Muscle of back (tissue), 11 donors: ENCODE results near the gene DAO. TPM values are rescaled to one million over a fixed set of nuclear protein-coding genes. Genes with fewer than 3 reads are reported as not detected.

Experiments
- DNase-seq, 3 donors: peaks; one replicate each; pipeline versions ENCODE4 v3.0.0 to v3.0.0-alpha.2; 2013
- polyA plus RNA-seq, 10 donors: library from polyadenylated mRNA; unstranded; fragments of 120-200 nt; gene quantifications; one replicate each; pipeline ENCODE4 v1.2.1, GENCODE V29; 2013; ENCODE audit not compliant: insufficient read length in 10 of 10

DAO gene
- polyA plus RNA-seq, 10 donors = 0.08 to 0.96 (median 0.16) TPM; not detected in 3

DNA sequence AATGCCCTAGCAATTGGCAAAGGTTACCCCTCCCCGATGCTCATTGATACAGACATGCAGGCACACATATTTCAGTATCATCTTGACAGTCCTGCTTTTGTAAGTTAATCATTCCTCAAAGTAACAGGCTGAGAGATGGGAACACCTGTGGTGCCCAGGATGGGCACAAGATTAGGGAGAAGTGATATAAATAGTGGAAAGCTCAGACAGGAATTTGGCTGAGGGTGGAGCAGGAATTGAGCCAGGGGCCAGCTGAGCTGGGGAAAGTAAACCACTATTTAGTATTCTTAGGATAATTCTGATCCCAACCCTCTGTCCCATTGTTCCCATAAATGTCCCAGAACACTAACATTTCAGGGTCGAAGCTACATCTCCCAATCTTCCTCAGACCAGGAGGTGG, 38.3 kb downstream of the DAO start:
- no peak for DNase-seq

DNA sequence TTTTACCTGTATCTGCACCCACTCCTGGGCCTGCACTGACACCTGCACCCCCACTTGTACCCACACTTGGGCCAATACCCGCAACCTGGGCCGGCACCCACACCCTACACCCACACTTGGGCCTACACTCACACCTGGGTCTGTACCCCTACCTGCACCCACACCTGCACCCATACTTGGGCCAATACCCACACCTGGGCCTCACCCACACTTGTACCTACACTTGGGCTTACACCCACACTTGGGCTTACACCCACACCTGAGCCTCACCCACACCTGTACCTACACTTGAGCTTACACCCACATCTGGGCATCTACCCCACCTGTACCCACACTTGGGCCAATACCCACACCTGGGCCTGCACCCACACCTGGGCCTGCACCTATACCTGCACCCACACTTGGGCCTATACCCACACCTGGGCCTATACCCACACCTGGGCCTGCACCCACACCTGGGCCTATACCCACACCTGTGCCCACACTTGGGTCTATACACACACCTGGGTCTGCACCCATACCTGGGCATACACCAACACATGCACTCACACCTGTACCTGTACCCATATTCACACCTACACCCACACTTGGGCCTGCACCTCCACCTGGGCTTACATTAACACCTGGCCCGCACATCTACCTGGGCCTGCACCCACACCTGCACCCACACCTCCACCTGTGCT, 39.2 kb downstream of the DAO start:
- DNase-seq = no peak

DNA sequence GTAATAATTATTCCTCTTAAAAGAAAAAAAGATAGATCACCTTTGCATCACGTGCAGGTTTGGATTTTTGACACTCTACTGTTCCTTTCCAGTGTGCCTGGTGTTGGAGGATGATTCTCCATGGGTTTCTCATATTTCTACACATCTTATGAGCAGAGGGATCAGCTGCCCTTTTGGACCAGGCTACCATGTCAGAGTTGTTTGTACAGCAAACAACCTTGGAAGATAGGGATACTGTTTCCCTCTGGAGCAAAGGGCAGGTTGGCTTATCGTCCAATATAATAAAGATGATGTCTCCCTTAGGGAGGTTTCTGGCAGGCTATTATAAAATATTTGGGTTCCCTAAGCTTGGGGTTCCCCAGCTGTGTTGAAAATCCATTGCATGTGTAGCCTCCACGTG, 42.1 kb downstream of the DAO start:
- DNase-seq = no peak

DNA sequence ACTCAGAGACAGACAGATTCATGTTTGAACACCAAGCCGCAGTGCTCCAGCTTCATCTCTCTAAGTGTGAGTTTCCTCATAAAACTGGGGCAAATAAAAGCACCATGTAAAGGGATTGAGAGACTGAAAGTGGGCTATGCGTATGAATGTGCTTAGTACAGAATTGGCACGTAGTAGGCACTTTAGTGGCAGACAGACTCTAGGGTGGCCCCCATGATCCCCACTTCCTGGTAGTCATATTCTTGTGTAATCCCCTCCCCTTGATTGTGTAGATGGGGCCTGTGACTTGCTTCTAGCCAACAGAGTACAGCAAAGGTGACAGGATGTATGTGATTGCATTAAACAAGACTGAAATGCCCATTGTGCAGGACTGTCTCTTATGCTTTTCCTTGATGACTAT, 43.0 kb downstream of the DAO start:
- no peak for DNase-seq

DNA sequence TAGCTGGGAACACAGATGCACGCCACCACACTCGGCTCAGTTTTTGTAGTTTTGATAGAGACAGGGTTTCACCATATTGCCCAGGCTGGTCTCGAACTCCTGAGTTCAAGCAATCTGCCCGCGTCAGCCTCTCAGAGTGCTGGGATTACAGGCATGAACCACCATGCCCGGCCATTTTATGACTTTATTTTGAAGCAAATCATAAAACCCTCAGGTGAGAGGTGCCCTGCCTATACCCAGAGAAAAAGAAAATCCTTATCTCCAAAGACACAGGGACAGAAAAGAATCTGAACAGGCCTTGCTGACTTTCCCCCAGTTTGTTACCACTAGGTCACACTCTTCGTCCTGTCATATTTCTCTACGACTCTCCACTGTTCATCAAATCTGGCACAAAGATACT, 48.8 kb downstream of the DAO start:
- no peak for DNase-seq

DNA sequence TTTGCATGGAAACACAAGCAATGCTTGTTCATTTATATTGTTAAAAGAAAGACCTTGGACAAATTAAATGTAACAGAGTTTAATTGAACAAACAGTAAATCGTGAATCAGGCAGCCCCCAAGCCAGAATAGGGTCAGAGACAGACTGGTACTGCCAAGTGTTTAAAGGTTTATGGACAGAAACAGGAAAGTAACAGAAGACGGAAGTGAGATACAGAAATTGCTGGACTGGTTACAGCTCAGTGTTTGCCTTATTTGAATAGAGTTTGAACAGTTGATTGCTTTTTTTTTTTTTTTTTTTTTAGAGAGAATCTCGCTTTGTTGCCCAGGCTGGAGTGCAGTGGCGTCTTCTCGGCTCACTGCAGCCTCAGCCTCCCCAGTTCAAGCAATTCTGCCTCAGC, 50.3 kb downstream of the DAO start:
- no peak for DNase-seq

DNA sequence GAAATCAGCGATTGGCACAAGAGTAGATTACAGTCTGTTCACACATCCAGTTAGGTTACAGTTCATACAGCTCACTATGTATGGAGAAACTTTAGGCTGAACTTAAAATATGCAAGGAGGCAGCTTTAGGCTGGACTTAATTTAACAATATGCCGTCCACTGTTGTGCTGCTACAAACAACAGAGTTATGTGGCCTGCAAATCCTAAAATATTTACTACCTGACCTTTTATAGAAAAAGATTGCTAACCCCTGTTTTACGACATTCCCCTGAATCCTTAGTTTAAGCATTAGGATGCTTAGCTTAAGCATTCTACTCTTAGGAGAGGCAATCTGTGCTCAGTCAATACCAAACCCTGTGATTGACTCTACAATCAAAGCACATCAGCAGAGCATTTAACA, 50.9 kb downstream of the DAO start:
- DNase-seq = no peak

DNA sequence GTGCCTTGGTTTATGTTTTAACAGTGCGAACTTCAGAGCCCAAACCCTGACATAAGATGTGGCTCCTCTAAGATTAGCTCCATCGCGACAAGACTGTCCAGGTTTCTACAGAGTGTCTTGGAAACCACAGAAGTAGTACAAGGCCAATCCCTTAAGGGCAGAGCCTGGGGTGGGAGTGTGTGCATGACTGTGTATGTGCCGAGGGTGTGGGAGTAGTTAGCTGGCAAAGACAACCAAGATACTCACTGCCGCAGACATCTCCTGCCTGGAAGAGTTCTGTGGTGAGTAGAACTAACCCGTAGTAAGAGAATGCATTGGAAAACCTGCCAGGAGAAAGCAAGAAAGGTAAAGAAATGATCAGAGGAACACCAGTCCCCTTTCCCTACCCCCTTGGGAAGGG, 54.1 kb downstream of the DAO start:
- no peak for DNase-seq

DNA sequence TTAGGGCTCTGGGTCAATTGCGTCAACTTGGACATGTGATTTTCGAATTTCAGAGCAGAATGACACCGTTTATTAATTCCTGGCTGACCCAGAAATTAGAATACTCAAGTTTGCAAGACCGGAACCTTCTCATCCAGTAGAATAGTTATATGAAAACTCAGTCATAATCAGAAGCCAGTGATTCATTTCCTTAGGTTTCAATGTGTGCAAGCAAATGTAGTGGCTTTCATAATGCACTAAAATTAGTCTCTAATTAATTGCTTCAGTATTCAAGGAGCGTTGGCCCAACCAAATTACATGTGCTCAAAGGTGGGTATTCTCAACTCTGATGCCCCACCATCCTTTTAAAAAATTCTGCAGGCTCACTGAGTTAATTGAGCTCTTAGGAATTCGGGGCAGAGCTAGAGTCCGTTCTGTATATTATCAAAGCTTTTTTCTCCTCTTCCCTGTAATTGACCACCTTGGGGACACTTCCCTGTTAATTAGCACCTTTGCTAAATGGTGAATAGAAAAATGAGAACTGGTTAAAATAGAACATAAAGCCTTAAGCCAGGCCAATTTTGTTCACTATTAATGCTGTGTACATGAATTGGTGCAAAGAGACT, 55.4 kb downstream of the DAO start:
- DNase-seq = no peak

DNA sequence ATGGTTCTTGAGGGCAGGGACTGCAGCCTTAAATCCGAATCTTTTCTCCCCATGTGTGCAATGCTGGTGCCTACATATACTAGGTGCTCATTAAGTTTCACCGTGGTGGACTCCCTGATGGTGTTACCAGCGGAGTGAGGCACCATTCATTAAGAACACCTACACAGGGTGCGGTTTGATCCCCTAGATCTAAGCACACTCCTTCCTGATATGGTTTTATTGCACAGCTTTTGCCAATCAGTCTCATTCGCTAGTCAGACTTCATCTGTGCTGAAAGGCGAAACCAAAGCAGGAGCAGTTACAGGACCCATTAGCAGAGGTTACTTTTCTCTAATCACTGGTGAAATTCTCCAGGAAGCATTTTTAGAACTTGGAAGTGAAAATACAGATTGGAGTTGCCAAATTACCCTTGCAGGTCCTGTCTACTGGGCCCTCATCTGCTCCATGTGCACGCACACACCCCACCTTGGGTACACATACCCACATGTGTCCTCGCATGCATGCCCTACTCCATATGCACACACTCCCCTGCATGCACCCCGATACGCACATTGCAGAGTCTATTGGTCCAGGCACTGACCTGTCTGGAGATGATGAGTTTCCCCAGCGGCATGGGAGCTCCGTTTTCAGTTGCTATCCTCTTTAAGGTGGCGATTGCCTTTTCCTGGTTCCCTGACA, 58.5 kb downstream of the DAO start:
- DNase-seq = no peak

DNA sequence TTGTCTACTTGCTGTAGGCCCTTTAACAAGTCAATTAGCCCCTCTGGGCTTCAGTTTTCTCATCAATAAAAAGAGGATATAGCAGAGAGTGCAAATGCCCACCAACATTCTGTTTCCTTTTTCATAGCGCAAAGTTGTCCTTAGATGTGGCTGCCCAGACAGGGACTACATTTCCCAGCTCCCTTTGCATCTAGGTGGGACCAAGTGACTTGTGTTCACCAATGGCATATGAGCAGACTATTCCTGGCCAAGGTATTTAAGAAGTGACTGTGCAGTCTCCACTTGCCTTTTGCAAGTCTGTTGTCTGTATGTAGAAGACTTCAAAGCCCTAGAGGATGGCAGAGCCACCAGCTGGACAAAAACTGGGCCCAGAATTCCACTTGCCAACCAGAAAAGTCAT, 59.7 kb downstream of the DAO start:
- DNase-seq = peak in 1 of 3 donors; percentile 19

DNA sequence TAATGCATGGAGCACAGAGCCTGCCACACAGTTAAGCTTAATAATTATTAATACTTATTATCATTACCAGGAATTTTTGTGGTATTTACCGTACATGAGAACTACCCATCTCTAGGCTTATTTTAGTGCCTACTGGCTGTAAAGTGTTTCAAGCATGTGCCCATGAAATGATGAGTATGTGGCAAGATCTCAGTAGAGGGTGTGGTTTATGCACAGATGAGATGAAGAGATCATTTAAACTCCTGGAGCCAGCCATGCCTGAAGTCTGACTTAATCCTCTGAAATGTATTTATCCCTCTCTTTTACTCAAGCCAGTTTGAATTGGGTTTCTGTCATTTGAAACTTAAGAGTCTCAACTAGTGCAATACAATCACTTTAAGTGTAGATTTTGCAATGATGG, 60.2 kb downstream of the DAO start:
- DNase-seq = no peak

DNA sequence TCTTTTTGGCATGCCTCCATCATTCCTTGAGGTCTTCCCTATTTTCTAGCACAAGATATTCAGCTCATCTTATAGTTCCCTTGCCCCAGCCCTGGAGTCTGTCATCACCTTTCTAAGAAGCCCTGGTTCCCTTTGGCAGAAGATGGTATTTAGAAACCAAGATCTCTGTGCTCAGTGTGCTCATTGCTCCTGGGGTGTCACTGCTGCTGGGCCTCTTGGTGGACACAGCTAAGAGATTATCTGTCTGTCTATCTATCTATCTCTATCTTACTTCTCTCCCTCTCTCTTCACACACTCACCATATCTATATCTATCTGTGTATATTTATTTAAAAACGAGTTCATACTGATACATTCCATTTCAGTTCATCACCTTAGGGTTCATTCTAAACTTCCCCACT, 67.2 kb downstream of the DAO start:
- no peak for DNase-seq

DNA sequence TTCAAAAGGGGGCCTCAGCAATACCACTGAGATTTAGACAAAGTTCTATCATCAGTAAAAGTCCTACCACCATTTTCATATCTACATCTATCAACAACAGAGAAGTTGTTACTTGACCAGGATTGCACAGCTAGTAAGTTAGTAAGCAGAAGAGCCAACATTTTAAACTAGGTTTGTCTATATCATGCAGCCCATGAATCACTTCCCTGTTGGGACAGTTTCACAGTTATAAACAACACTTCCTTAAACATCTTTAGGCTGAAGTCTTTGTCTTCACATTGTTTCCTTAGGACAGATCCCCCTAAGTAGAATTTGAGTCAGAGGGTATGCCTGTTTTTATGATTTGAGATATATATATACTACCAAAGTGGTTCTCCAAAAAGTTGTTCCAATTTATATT, 68.5 kb downstream of the DAO start:
- no peak for DNase-seq

DNA sequence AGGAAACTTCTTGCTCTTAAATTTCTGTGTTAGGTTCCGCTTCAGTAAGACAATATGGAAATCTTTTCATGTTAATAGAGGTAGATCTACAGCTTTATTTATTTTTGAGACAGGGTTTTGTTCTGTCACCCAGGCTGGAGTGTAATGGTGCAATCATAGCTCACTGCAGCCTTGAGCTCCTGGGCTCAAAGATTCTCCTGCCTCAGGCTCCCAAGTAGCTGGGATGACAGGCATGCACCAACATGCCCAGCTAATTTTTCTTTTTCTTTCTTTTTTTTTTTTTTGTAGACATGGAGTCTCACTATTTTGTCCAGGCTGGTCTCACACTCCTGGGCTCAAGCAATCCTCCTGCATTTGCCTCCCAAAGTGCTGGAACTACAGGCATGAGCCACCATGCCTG, 70.1 kb downstream of the DAO start:
- no peak for DNase-seq

Other genes with a start within 250 kb of the DAO start
- gene SELPLG, start 246.2 kb upstream of the DAO start, polyA plus RNA-seq = 10 to 100 TPM in 1 of 10 donors, 1 to 10 TPM in 9; 3.6 to 13.0 (median 4.3) TPM
- 100 to 1,000 TPM in 2 of 10 donors, 10 to 100 TPM in 8; 68.2 to 108 (median 80.9) TPM for gene CORO1C, start 148.6 kb upstream of the DAO start, polyA plus RNA-seq
- 10 to 100 TPM; 16.7 to 22.6 (median 19.7) TPM for gene SSH1, start 22.5 kb upstream of the DAO start, polyA plus RNA-seq
- gene SVOP, start 141.0 kb downstream of the DAO start, polyA plus RNA-seq = under 1 TPM; 0.09 to 0.60 (median 0.24) TPM
- 10 to 100 TPM; 10.2 to 17.3 (median 13.2) TPM for gene USP30, start 172.5 kb downstream of the DAO start, polyA plus RNA-seq
- 10 to 100 TPM; 18.8 to 24.5 (median 20.8) TPM for gene ALKBH2, start 213.4 kb downstream of the DAO start, polyA plus RNA-seq
- gene UNG, start 217.5 kb downstream of the DAO start, polyA plus RNA-seq = 10 to 100 TPM; 19.5 to 32.3 (median 23.9) TPM
- 10 to 100 TPM in 3 of 10 donors, 1 to 10 TPM in 7; 4.6 to 13.3 (median 7.9) TPM for gene ACACB, start 236.5 kb downstream of the DAO start, polyA plus RNA-seq